Measurements from ENCODE around the gene ANGPTL8. TPM values are rescaled to one million over a fixed set of nuclear protein-coding genes. Genes with fewer than 3 reads are reported as not detected.

Gene ANGPTL8
- total and polyA plus RNA-seq, 2 of the 13 experiments (the other 11 are each of a cell fraction or from before 2014, with no cell fraction given), result 27.3 to 243 TPM

- TF ChIP-seq MNT (IDR thresholded peaks at IDR 0.05), result peak; percentile 89
- TF ChIP-seq BCLAF1 (IDR thresholded peaks at IDR 0.05), result no peak
- peak; percentile 66; the same call in 1 of the 2 replicates for TF ChIP-seq ETV5 (CRISPR knock-in tag; IDR thresholded peaks at IDR 0.05; ENCODE audit: borderline replicate concordance)
- peak; percentile 99 for TF ChIP-seq ARNTL (CRISPR knock-in tag; IDR thresholded peaks at IDR 0.05)
- no peak for TF ChIP-seq ZNF382 (CRISPR knock-in tag; IDR thresholded peaks at IDR 0.05; ENCODE audit: borderline replicate concordance)
- TF ChIP-seq HNRNPK (IDR thresholded peaks at IDR 0.05; ENCODE audit: low read depth, low read length, poor library complexity, severe bottlenecking), result peak; percentile 81
- TF ChIP-seq ZC3H4 (CRISPR knock-in tag; IDR thresholded peaks at IDR 0.05; ENCODE audit: borderline replicate concordance), result no peak
- TF ChIP-seq NFE2 (CRISPR knock-in tag; IDR thresholded peaks at IDR 0.05), result peak; percentile 50; the same call in 1 of the 2 replicates
- peak; percentile 81; the same call in 1 of the 2 replicates for TF ChIP-seq ZNF275 (CRISPR knock-in tag; IDR thresholded peaks at IDR 0.05; ENCODE audit: borderline replicate concordance)
- TF ChIP-seq KLF9 (CRISPR knock-in tag; IDR thresholded peaks at IDR 0.05; ENCODE audit: low read depth), result peak; percentile 91; the same call in 1 of the 2 replicates
- TF ChIP-seq SALL2 (CRISPR knock-in tag; IDR thresholded peaks at IDR 0.05), result peak; percentile 85
- peak; percentile 88 for TF ChIP-seq ARNT2 (CRISPR knock-in tag; IDR thresholded peaks at IDR 0.05; ENCODE audit: low read depth)
- TF ChIP-seq THAP11 (CRISPR knock-in tag; IDR thresholded peaks at IDR 0.05), result peak; percentile 87
- TF ChIP-seq CEBPB (IDR thresholded peaks at IDR 0.05; ENCODE audit: borderline replicate concordance, low read depth, low read length), result no peak
- TF ChIP-seq DMAP1 (CRISPR knock-in tag; IDR thresholded peaks at IDR 0.05), result peak; percentile 96
- peak; percentile 89; the same call in 1 of the 2 replicates for TF ChIP-seq ZNF451 (CRISPR knock-in tag; IDR thresholded peaks at IDR 0.05)
- peak; percentile 87; the same call in 1 of the 2 replicates for TF ChIP-seq ZBED4 (CRISPR knock-in tag; IDR thresholded peaks at IDR 0.05; ENCODE audit: borderline replicate concordance)
- peak; percentile 96; the same call in 1 of the 2 replicates for TF ChIP-seq ZNF292 (CRISPR knock-in tag; IDR thresholded peaks at IDR 0.05; ENCODE audit: borderline replicate concordance, low read depth)
- no peak for TF ChIP-seq TCF7L2 (IDR thresholded peaks at IDR 0.05; ENCODE audit: low read depth, low read length)
- no peak for TF ChIP-seq SRSF9 (IDR thresholded peaks at IDR 0.05; ENCODE audit: borderline replicate concordance, insufficient read depth, low read depth, low read length, poor library complexity, severe bottlenecking)
- peak; percentile 96 for TF ChIP-seq ZNF460 (CRISPR knock-in tag; IDR thresholded peaks at IDR 0.05; ENCODE audit: borderline replicate concordance)
Observed at GRCh38 chr19:11265785-11266236, 26.4 kb downstream of the ANGPTL8 start (continued).

Measured in HepG2 (cell line).